K562 (cell line): ENCODE data around the gene ARHGDIA. TPM values are rescaled to one million over a fixed set of nuclear protein-coding genes. Genes with fewer than 3 reads are reported as not detected.

ENCODE experiments used
- BRCA1 ChIP-seq, 2 experiments: fragments of 450-650 bp in 1 of 2; sonication (generic) in 1 of 2; formaldehyde crosslinking in 1 of 2; IDR thresholded peaks; 2 replicates each; pipeline versions ENCODE4 v1.5.0 to v1.6.1; 2017 to 2020; ENCODE audit warnings: mild to moderate bottlenecking in 1 of 2, missing genetic modification reagents in 1 of 2
- CREB1 ChIP-seq, 2 experiments: sonication (generic) in 1 of 2; formaldehyde crosslinking in 1 of 2; IDR thresholded peaks; 2 replicates each; pipeline versions ENCODE4 v1.6.1 to v1.8.0; 2012 to 2022; ENCODE audit warnings: inconsistent platforms in 1 of 2, mild to moderate bottlenecking in 1 of 2, missing genetic modification reagents in 1 of 2, moderate library complexity in 1 of 2
- CXXC5 ChIP-seq: fragments of 250-450 bp; sonication (Bioruptor Pico); IDR thresholded peaks from 2 replicates; pipeline ENCODE4 v1.8.0; 2022; ENCODE audit warnings: inconsistent platforms, mild to moderate bottlenecking, moderate library complexity
- DEAF1 ChIP-seq: fragments of 450-650 bp; formaldehyde crosslinking; IDR thresholded peaks from 2 replicates; pipeline ENCODE4 v1.4.0; 2020; ENCODE audit warnings: mild to moderate bottlenecking, moderate library complexity
- DMBX1 ChIP-seq: fragments of 250-450 bp; sonication (Bioruptor Pico); IDR thresholded peaks from 2 replicates; pipeline ENCODE4 v1.8.0; 2022; ENCODE audit warnings: inconsistent platforms, mild to moderate bottlenecking, moderate library complexity, borderline replicate concordance
- EP300 ChIP-seq: IDR thresholded peaks from 2 replicates; pipeline ENCODE4 v1.6.1; 2012; ENCODE audit warnings: low read length, improper control_type of control experiment
- EP400 ChIP-seq: fragments of 450-650 bp; IDR thresholded peaks from 2 replicates; pipeline ENCODE4 v1.6.1; 2017; ENCODE audit warnings: antibody characterized with exemption, mild to moderate bottlenecking, moderate library complexity
- ESRRA ChIP-seq: fragments of 450-650 bp; IDR thresholded peaks from 2 replicates; pipeline ENCODE4 v1.6.1; 2014; ENCODE audit warnings: low read depth, mild to moderate bottlenecking, moderate library complexity, borderline replicate concordance
- FOXK1 ChIP-seq: sonication (generic); formaldehyde crosslinking; IDR thresholded peaks from 2 replicates; pipeline ENCODE4 v1.8.0; 2022; ENCODE audit warnings: missing genetic modification reagents, mild to moderate bottlenecking, borderline replicate concordance
- GATAD2A ChIP-seq: fragments of 450-650 bp; IDR thresholded peaks from 2 replicates; pipeline ENCODE4 v1.6.1; 2017
- GTF2E2 ChIP-seq: fragments of 200-800 bp; sonication (Bioruptor generic); IDR thresholded peaks from 2 replicates; pipeline ENCODE4 v1.6.1; 2016; ENCODE audit warnings: missing genetic modification characterization, missing compliant biosample characterization
- HMGN3 ChIP-seq: IDR thresholded peaks from 2 replicates; pipeline ENCODE4 v1.6.1; 2011; ENCODE audit warnings: borderline replicate concordance, low read depth, mild to moderate bottlenecking, mixed read lengths, low read length; ENCODE audit not compliant: insufficient read length; ENCODE audit errors: extremely low read depth
- JUN ChIP-seq, 2 experiments: sonication (generic) in 1 of 2; formaldehyde crosslinking in 1 of 2; IDR thresholded peaks; 2 replicates each; pipeline versions ENCODE4 v1.6.1 to v1.8.0; 2012 to 2022; ENCODE audit warnings: borderline replicate concordance in 2 of 2, mild to moderate bottlenecking in 2 of 2, improper control_type of control experiment in 1 of 2, low read depth in 1 of 2, low read length in 1 of 2, missing genetic modification reagents in 1 of 2
- KLF13 ChIP-seq: fragments of 450-650 bp; IDR thresholded peaks from 2 replicates; pipeline ENCODE4 v1.6.1; 2016; ENCODE audit warnings: missing genetic modification characterization, low read depth, mild to moderate bottlenecking, missing compliant biosample characterization, moderate library complexity, borderline replicate concordance
- MTA2 ChIP-seq: fragments of 450-650 bp; IDR thresholded peaks from 2 replicates; pipeline ENCODE4 v1.6.1; 2016; ENCODE audit warnings: low read depth
- NFATC3 ChIP-seq: fragments of 450-650 bp; IDR thresholded peaks from 2 replicates; pipeline ENCODE4 v1.6.1; 2017; ENCODE audit warnings: mild to moderate bottlenecking
- NR2C1 ChIP-seq, 2 experiments: fragments of 450-650 bp; IDR thresholded peaks; 2 replicates each; pipeline ENCODE4 v1.6.1; 2017; ENCODE audit warnings: mild to moderate bottlenecking in 2 of 2, antibody characterized with exemption in 1 of 2, inconsistent platforms in 1 of 2, missing compliant biosample characterization in 1 of 2, missing genetic modification characterization in 1 of 2
- OTX1 ChIP-seq: fragments of 450-650 bp; formaldehyde crosslinking; IDR thresholded peaks from 2 replicates; pipeline ENCODE4 v1.4.0; 2022; ENCODE audit warnings: mild to moderate bottlenecking
- SOX6 ChIP-seq: fragments of 450-650 bp; IDR thresholded peaks from 2 replicates; pipeline ENCODE4 v1.6.1; 2014; ENCODE audit warnings: mild to moderate bottlenecking
- ZBTB11 ChIP-seq, 3 experiments: fragments of 200-800 bp in 1 of 3; fragments of 250-450 bp in 1 of 3; fragments of 450-650 bp in 1 of 3; sonication (Bioruptor Pico) in 1 of 3; sonication (Bioruptor generic) in 1 of 3; formaldehyde crosslinking in 1 of 3; IDR thresholded peaks; 2 replicates each; pipeline versions ENCODE4 v1.6.1 to v1.8.0; 2016 to 2022; ENCODE audit warnings: mild to moderate bottlenecking in 2 of 3, missing genetic modification characterization in 2 of 3, missing compliant biosample characterization in 1 of 3, moderate library complexity in 1 of 3
- ZFP1 ChIP-seq: fragments of 450-650 bp; formaldehyde crosslinking; IDR thresholded peaks from 2 replicates; pipeline ENCODE4 v1.4.0; 2020; ENCODE audit warnings: mild to moderate bottlenecking, mixed read lengths
- ZNF707 ChIP-seq: fragments of 250-450 bp; sonication (Bioruptor Pico); conservative IDR thresholded peaks from 2 replicates; pipeline ENCODE4 v1.8.0; 2022; ENCODE audit warnings: inconsistent platforms, mild to moderate bottlenecking, moderate library complexity
- polyA plus RNA-seq, 8 experiments: library from polyadenylated mRNA; depleted of rRNA in 4 of 8; stranded (reverse) in 5 of 8; unstranded in 3 of 8; fragments of >200 nt; fragmentation: Nextera tagmentation in 2 of 8; fragmentation: Illumina TruSeq in 1 of 8; extraction: Ambion mirVana in 2 of 8; extraction: Trizol in 1 of 8; gene quantifications; 2 replicates each; pipeline versions ENCODE4 v1.2.1 to v1.2.3, GENCODE V29; 2011 to 2014; ENCODE audit warnings: inconsistent platforms in 1 of 8, missing spikeins in 1 of 8
- total RNA-seq, 7 experiments: library from RNA; depleted of rRNA in 6 of 7; stranded (reverse); fragments of >200 nt in 6 of 7; fragmentation: Illumina TruSeq in 2 of 7; extraction: Trizol in 2 of 7; gene quantifications; 2 replicates each; pipeline versions ENCODE4 v1.2.1 to v1.2.3, GENCODE V29; 2011 to 2021; ENCODE audit warnings: low replicate concordance in 1 of 7

The ARHGDIA gene
- total and polyA plus RNA-seq, 9 of the 15 experiments (the other 6 are each of a cell fraction or from before 2014, with no cell fraction given) = 9.6 to 340 (median 97.6) TPM

- TF ChIP-seq SOX6 = no peak
- TF ChIP-seq ZNF707 (CRISPR knock-in tag) = no peak
- no peak for TF ChIP-seq ZFP1 (CRISPR knock-in tag)
- 0 out of 2 replicates have a peak, but pooled peaks have one; percentile 8 for TF ChIP-seq GTF2E2 (tag)
- TF ChIP-seq BRCA1 (IDR thresholded peaks at IDR 0.05) = no peak
- TF ChIP-seq BRCA1 (CRISPR knock-in tag; IDR thresholded peaks at IDR 0.05) = 0 out of 2 replicates have a peak, but pooled peaks have one; percentile 87
- TF ChIP-seq KLF13 (tag) = no peak; the same call in 1 of the 2 replicates
- no peak for TF ChIP-seq NFATC3
- TF ChIP-seq NR2C1 (IDR thresholded peaks at IDR 0.05) = peak; percentile 74
- TF ChIP-seq NR2C1 (tag; IDR thresholded peaks at IDR 0.05) = peak; percentile 78
- no peak for TF ChIP-seq OTX1 (CRISPR knock-in tag)
- TF ChIP-seq CXXC5 (CRISPR knock-in tag) = peak; percentile 73
- TF ChIP-seq FOXK1 (CRISPR knock-in tag) = peak; percentile 53; the same call in 1 of the 2 replicates
- TF ChIP-seq ZBTB11 (CRISPR knock-in tag; IDR thresholded peaks at IDR 0.05) = peak in 1 of 3 experiments; percentile 73; a peak in 1 of 6 replicates
- 0 out of 2 replicates have a peak, but pooled peaks have one; percentile 11 for TF ChIP-seq ESRRA
- TF ChIP-seq MTA2 = no peak
- TF ChIP-seq GATAD2A = no peak
- peak; percentile 71 for TF ChIP-seq CREB1 (IDR thresholded peaks at IDR 0.05)
- TF ChIP-seq CREB1 (CRISPR knock-in tag; IDR thresholded peaks at IDR 0.05) = peak; percentile 89
- peak; percentile 85 for TF ChIP-seq EP400
- TF ChIP-seq DMBX1 = 0 out of 2 replicates have a peak, but pooled peaks have one; percentile 36
- TF ChIP-seq HMGN3 = peak; percentile 75
- no peak for TF ChIP-seq DEAF1 (CRISPR knock-in tag)
- no peak for TF ChIP-seq EP300
- 0 out of 2 replicates have a peak, but pooled peaks have one; percentile 9 for TF ChIP-seq JUN (IDR thresholded peaks at IDR 0.05; ENCODE audit: borderline replicate concordance, low read depth, low read length)
- TF ChIP-seq JUN (CRISPR knock-in tag; IDR thresholded peaks at IDR 0.05; ENCODE audit: borderline replicate concordance) = no peak; the same call in 1 of the 2 replicates
These were observed 37.8 kb downstream of the ARHGDIA start, which contains the start of gene MCRIP1 (continued) for GRCh38 chr17:81833160-81833920.
